GM19035 (cell line): ENCODE data around the gene ADAMTS20.

Source experiments
- ATAC-seq: cut with Tn5 transposase; IDR thresholded peaks from one replicate; pipeline ENCODE4 v1.9.1; 2021; ENCODE audit not compliant: unreplicated experiment

ADAMTS20 gene

DNA sequence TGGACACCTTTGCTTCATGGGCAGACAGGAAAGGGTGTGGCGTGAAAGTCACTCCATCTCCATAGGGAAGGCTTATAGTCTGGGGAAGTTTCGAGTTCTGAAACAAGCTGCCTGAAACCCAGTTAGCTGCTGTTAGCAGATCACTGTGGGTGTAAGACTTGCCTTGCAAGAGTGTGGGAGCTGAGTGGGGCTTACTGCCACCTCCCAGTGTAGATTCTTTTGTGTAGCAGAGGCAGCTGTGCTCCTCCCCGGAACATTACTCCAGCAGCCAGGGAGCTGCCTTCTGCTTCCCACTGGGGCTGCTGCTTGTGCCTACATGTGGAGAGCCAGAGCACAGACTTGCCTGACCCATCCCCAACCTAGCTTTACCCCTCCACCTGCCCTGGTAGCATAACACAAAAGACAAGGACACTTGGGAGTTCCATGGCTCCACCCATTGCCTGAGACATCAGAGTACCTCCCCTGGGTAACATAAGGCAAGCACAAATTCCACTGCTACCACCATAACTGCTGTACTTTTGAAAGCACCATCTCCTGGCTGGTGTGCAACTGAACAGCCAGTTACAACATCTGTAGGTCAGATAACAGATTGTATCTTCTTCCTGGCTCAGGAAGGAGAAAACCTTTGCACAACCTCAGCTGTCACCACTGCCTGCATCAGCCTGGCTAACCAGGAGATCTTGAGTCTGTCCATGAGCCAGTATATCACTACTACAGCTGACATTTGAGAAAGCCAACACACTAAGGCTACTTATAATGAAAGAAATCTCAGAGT is 69.5 kb downstream of the ADAMTS20 start:
- no peak for ATAC-seq

DNA sequence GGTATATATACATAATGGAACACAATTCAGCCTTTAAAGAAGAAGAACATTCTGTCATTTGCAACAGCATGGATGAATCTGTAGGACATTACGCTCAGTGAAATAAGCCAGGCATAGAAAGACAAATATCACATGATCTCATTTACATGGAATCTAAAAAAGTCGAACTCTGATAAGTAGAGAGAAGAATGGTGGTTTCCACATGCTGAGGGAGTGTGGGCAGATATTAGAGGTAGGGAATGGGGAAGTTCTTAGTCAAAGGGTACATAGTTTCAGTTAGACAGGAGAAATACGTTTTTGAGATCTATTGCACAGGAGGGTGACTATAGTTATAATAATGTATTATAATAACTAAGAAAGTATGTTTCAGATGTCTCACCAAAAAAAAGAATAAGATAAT is 71.4 kb downstream of the ADAMTS20 start:
- no peak for ATAC-seq

DNA sequence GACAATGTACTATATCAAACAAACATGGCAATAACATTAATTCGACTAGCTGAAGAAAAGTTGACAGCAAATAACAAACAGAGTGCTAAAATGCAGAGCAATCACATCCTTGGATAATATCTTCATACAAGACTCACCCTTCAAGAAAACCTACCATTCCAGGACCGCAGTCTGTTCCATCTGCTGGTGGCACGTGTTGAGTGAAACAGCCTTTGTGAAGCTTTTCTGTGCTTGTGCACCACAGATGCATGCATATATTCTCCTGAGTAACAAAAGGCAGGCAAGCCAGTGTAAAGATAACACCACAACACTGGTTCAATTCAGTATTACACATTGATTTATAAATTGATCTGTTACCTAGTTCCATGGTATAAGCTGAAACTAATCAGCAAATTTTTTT is 89.3 kb downstream of the ADAMTS20 start:
- no peak for ATAC-seq

DNA sequence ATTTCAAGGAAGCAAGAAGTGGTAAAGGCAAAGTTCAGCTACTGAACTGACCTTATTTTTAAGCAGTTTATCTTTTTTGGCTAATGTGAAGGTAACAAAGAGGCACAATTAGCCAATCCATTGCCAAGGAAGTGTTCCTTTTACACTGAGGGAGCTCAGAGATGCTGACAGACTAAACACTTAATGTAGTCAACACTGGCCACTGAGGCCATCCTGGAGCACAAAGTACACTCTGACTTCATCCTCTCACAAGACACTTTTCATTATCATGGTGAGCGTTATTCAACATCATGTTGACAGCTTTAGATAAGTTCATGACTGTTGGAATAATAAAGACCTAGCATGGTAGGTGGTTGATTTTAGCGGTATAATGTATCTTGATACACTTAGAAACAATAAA is 89.9 kb downstream of the ADAMTS20 start:
- ATAC-seq, result no peak

DNA sequence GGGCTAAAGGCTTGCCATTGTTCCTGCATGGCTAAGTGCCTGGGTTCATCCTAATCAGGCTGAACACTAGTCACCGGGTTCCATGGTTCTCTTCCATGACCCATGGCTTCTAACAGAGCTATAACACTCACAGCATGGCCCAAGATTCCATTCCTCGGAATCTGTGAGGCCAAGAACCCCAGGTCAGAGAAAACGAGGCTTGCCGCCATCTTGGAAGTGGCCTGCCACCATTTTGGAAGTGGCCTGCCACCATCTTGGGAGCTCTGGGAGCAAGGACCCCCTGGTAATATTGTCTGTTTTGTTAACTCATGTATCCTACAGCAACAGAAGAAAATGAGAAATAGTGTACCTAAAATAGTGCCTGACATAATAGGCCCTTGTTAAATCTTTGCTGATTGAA is 92.7 kb downstream of the ADAMTS20 start:
- no peak for ATAC-seq

DNA sequence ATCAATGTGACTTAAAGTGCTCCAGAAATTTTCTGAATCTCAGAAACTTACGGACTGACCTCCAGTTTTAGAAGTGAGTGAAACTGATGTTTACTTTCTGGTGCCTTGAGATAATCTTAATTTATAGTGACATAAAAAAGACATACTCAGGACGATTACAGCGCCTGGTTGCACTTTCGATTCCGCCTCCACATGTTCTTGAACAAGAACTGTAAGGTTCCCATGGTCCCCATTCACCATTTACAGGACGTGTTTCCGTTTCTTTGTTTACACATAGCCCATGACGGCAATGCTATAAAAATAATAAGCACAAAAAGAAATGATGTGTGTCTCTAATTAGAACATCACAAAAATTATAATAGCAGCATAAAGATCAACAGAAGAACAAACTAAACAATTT is 98.2 kb downstream of the ADAMTS20 start:
- ATAC-seq, result no peak

DNA sequence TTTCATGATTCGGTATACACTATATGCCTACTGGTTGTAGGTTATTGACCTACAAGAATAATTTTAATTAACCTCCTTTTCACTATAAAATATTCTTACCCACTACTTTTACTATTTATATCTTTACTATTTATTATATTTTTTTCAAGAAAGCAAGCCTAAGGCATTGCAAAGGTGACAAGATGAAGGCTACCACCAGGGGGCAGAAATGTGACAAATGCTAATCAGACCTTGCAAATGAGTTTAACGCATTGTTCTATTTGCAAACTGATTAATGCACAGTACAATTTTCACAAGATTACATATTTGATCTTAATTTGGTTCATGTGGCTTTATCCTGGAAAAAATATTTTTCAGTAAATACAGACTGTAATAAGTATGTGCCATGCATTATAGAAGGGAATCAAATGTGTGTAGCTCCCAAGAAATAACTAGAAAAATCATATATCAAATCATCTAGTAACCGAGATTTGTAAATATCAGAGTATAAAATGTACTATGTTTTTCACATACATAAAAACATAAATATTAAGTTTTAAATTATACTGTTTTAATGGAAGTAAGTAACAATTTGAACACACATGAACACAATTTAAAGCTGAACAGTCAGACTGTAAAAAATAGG is 107.0 kb downstream of the ADAMTS20 start:
- peak; percentile 74 for ATAC-seq

DNA sequence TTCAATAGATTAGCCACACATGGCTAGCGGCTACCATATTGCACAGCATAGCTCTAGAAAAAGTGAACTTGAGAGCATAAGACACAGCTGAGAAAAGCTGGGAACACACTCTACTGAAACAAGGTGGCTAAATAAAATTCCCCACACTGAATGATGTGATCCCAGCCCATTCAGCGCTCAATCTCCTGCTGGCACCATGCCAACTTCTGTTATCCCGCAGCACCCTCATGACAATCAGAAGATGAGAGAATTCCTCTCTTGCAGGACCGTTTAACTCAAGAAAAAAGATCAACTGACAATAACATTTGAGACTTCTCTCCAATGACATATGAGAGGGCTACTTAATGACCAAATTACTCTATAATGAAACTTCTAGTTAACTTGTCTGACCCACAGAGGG is 115.4 kb downstream of the ADAMTS20 start:
- no peak for ATAC-seq

DNA sequence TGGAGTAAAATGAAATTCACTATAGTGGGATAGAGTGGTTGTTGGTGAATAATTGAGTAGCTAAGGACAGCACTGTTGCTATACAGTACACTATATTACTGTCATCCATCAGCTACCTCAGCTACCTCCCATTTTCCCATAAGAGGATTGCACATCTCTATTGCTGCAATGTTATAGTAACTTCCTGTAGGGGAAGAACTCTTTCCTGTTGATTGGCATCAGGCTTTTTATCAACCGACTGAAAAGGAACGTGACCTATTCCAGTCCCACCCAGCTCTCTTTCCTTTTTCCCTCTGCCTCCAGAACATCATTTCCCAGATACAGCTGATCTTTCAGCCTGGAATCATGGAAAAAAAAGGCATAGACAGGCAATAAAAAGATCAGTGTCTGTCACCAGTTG is 117.4 kb downstream of the ADAMTS20 start:
- ATAC-seq, result no peak

DNA sequence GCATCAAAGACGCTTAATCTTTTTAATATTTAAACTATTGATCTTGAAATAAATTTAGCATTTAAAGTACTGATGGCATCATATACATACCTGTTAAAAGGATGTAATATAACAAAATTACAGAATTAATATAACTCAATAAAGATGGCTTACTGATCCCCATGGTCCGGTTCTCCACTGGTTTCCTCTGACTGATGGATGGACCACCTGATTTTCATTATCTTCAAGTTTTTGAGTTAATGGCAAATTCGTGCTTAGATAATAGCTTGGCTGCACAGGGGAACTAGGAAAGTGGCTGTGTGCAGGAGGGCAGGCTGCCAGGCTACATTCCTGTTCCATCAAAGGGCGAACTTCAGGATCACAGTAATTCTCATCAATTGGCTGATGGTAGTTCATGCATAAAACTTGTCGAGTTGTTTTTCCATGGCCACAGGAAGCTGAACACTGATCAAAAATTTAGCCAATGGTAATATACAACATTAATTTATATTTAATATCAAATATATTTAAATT is 123.9 kb downstream of the ADAMTS20 start:
- ATAC-seq, result no peak

DNA sequence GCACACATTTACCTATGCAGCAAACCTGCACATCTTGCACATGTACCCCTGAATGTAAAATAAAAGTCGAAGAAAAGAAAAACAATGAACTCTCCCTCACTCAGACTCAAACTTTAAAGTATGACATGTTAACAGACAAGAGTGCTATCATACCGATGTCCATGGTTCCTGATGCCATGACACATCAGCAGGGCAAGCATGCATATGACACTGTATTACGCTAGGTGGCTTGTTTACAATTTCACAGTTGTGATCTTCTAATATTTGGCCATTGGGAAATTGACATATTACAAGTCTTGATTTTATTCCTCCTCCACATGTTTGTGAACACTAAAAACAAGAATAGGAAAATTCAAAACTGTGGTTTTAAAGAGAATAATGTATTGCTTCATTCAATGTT is 126.6 kb downstream of the ADAMTS20 start:
- no peak for ATAC-seq

DNA sequence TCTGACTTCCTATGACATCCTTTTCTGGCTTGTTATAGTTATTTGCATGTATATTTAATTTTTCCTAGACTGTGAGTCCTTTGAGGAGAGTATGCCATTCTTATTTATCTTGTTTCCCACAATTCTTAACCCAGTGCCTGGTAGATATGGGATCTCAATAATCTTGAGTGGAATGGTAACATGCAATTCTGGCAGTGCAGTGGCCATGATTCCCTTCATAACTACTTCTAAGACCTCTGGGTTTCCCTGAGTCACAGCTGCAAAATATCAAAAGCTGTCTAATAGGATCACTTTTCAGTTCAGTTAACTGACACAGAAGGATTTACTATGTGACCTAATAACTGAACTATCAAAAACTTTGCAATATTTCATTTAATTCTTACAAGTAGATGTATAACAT is 135.0 kb downstream of the ADAMTS20 start:
- no peak for ATAC-seq

DNA sequence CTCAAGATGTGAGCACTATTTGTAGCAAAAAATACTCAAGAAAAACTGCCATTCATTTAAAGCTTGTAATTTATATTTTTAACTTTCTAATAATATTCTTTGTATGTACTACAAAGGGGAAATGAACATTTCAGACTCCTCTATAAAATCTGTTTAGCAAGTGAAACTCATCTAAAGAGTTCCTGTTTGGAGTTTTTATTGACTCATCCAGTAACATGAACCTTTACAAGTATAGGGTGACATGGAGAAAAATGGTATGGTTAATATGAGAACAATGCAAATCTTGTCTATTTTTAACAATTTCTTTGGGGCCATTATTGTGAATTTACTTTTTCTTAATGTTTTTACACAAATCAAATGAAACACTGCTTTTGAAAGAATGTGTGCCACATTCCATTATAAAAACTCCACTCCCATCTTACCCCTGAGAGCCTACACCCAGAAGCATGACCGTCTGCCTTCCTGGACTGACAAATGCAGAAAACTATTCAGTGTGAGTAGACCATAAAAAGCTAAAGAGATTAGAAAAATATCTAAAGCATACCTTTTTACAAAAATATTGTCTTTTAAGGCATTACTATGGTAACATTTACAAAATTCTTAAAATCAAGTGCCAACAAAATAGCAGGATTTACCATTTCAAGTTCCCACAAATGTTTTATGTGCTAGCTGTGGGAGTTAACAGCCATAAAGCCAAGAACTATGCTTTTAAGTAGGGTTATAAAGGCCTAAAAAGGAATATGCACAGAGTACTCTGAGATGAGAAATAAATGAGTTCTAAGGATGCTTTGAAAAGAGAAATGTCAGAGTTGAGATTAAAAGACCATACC is 144.0 kb downstream of the ADAMTS20 start:
- ATAC-seq, result peak; percentile 66

DNA sequence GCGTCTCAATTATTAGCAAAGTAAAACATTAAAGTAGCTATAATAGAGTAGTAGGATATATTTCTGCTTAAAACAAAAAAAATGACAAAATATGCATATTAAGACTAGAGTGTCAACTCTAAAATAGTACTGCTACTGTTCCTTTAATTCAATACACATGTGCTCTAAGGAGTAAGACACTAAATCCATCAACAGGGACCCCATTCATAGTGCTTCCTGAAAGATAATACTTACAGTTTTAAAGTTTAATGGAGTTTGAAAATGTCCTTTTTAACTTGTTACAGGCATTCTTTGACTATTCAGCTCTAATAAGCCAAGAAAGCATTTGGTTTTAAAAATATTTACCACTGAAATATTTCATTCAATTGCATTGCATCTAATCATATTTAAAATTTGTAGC is 145.2 kb downstream of the ADAMTS20 start:
- ATAC-seq, result no peak

DNA sequence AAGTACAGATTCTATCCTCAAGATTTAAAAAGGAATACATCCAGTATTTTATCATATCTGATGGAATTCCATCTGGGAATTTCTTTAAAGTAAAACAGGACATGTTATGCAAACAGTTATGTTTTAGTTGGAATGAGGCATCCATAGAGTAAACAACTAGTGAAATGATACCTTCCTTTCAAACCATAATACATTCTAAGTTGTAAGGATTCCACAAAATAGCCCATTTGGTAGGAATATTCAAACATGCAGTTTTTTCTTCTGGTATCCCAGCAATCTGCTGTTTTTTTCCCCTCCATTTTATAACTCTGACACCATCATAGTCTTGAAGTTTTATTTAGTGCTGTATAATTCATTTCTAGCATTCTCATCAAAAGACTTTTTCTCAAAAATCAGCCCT is 149.6 kb downstream of the ADAMTS20 start:
- no peak for ATAC-seq

DNA sequence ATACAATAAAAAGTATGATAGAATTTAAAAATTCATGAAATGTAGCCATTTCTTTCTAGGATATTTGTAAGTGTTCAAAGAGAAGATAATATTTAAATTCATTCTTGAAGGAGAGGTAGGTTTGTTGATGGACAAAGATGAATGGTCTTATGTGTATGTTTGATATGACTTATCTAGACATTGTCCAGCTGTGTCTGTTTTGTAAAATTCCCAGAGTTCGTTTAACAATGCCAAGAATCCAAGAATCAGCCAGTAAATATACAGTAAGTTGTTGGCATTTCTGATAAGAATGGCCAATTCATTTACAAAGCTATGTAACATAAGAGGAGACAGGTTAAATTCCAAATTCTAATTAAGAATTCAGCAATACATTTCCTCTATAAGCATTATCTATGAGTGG is 150.9 kb downstream of the ADAMTS20 start:
- ATAC-seq, result no peak

DNA sequence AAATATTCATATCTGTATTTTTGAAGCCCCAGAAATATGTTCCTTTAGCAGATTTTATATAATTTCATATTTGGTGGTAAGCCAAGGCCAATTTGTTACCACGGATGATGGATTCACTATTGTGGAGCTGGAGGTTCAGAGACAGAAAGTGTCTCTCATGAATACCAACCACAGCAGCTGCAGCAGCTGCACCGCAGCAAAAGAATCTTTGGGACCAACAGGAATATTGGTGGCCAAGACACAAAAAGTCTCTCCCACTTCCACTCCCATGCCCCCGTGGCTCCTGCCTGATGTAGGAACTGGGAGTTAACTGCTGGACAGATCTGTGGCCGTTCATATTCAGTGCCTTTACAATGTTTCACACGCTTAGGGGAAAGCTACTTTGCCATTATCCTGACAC is 155.3 kb downstream of the ADAMTS20 start:
- ATAC-seq, result no peak

DNA sequence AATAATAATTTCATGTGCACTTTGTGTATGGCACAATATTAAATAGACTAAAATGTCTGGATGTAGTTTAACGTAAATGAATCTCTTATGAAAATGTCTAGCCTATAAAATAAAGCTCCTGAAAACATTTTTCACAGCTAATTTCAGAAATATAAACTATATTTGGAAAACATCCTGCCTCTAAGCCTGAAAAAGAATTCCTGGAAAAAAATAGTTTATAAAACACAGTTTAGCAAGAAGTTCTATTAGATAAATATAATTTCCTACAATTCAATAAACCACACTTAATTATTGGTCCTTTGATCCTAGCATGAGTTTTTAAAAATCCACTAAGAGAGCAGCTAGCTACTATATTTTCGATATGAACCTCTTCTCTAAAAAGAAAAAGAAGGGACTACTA is 159.9 kb downstream of the ADAMTS20 start:
- ATAC-seq, result no peak

DNA sequence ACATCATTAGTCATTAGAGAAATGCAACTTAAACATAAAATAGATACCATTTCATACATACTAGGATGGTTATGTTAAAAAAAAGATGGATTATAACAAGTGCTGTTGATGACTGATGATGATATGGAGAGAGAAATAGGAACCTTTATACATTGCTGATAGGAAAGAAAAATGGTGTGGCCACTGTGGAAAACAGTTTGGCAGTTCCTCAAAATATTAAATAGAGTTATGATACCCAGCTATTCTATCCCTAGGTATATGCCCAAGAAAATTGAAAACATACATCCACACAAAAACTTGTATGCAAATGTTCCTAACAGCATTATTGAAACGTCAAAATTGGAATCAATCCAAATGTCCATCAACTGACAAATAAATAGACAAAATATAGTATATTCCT is 170.1 kb downstream of the ADAMTS20 start:
- ATAC-seq, result no peak

DNA sequence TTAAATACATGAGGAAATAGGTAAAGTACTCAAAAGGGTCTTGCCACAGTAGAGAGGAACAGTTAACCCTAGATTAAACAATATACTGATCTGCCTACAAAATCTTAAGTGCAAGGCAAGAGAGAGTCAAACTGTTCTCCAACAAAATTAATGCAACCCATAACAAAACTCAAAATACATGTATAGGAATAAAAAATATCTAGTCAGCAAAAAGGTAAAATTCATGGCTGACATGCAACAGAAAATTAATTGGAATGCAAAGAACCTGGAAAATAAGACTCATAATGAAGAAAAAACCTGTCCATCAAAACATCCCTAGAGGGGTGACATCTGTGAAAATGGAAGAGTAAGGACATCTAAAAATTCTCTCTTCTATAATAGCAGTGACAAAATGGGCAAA is 173.6 kb downstream of the ADAMTS20 start:
- ATAC-seq, result no peak

DNA sequence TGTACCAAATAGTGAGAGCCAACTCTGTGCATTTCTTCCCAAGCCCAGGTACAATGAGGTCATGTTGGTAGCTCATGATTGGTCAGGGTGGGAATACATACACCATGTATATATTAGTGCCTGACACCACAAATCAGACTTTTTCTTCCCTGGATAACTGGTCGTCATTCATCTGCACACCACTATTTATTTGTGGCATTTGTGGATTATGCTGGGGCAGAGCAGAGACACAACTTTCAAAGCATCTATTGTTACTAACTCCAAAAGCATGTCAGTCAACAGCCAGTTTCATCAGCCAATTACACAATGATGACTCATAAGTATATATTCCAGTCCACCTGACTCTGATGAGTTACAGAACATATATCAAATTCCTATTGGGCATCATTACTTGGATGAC is 181.7 kb downstream of the ADAMTS20 start:
- ATAC-seq, result no peak
